SJCRH30 (cell line): Measurements from ENCODE around the gene ULBP3. TPM values are rescaled to one million over a fixed set of nuclear protein-coding genes. Genes with fewer than 3 reads are reported as not detected.
"Not testable (repeated sequence)": the region's sequence is repeated elsewhere in the genome, so short reads cannot be mapped to it uniquely, and the experiment has no call there.

ENCODE experiments used
- DNase-seq, 2 experiments: peaks; one replicate each; pipeline ENCODE4 v3.0.0-alpha.2; 2015 to 2020
- H3K27ac ChIP-seq: fragments of 250-450 bp; sonication (Bioruptor Pico); 2 replicates; pipeline ENCODE4 v1.5.1; 2020; ENCODE audit warnings: mild to moderate bottlenecking, moderate library complexity
- H3K27me3 ChIP-seq: fragments of 250-450 bp; sonication (Bioruptor Pico); 2 replicates; pipeline ENCODE4 v1.5.1; 2020; ENCODE audit warnings: mild to moderate bottlenecking, moderate library complexity
- H3K36me3 ChIP-seq: fragments of 250-450 bp; sonication (Bioruptor Pico); 2 replicates; pipeline ENCODE4 v1.5.1; 2020; ENCODE audit warnings: mild to moderate bottlenecking, moderate library complexity
- H3K4me1 ChIP-seq: fragments of 250-450 bp; sonication (Bioruptor Pico); 2 replicates; pipeline ENCODE4 v1.5.1; 2020; ENCODE audit warnings: mild to moderate bottlenecking, moderate library complexity
- H3K4me3 ChIP-seq: fragments of 250-450 bp; sonication (Bioruptor Pico); 2 replicates; pipeline ENCODE4 v1.5.1; 2020; ENCODE audit warnings: mild to moderate bottlenecking, moderate library complexity
- H3K9me3 ChIP-seq: fragments of 250-450 bp; sonication (Bioruptor Pico); replicated peaks from 2 replicates; pipeline ENCODE4 v1.5.1; 2020; ENCODE audit warnings: mild to moderate bottlenecking, moderate library complexity
- total RNA-seq: library from RNA; depleted of rRNA; stranded (reverse); fragments of >200 nt; shearing (Covaris generic); gene quantifications from 2 replicates; pipeline ENCODE4 v1.2.3, GENCODE V29; 2014

The ULBP3 gene
- total RNA-seq, 1 experiment from 2014 or later, result 9.8 TPM

- Histone ChIP-seq H3K27ac (no peak within 1 kb of the TSS), H3K9me3 (no peaks in the 10 kb centered on the region), H3K4me3 (no peak within 1 kb of the TSS), H3K4me1 (no peaks in the 10 kb centered on the region), H3K36me3 (no peaks in the 10 kb centered on the region), H3K27me3 (peaks cover 29% of the 10 kb centered on the region; the same call in 1 of the 2 replicates)
- DNase-seq, result no peak
Measured at GRCh38 chr6:150025201-150025917, 43.6 kb downstream of the ULBP3 start, which contains the start of gene RAET1L. RAET1L (minus strand) TSS chr6:150025532; CDS start chr6:150025471, 61 bp downstream.

- DNase-seq, result no peak
- Histone ChIP-seq H3K4me1 (no peaks in the 10 kb centered on the region), H3K4me3 (no peak overlapping the region), H3K27ac (no peak overlapping the region), H3K27me3 (peaks cover 29% of the 10 kb centered on the region; the same call in 1 of the 2 replicates), H3K9me3 (no peaks in the 10 kb centered on the region), H3K36me3 (no peaks in the 10 kb centered on the region)
Measured at GRCh38 chr6:150024646-150025155, 44.2 kb downstream of the ULBP3 start.

- not testable (repeated sequence) for H3K4me3 ChIP-seq, H3K27ac ChIP-seq, H3K9me3 ChIP-seq, H3K4me1 ChIP-seq, DNase-seq, H3K36me3 ChIP-seq
- peaks cover 29% of the 10 kb centered on the region; the same call in 1 of the 2 replicates for H3K27me3 ChIP-seq
Measured at GRCh38 chr6:150024021-150024420, 44.9 kb downstream of the ULBP3 start.

GRCh38 chr6:150021870-150022269 is 47.1 kb downstream of the ULBP3 start:
- H3K4me3 ChIP-seq, H3K4me1 ChIP-seq, H3K36me3 ChIP-seq, H3K27ac ChIP-seq, H3K9me3 ChIP-seq, DNase-seq: not testable (repeated sequence)
- peaks cover 20% of the 10 kb centered on the region for H3K27me3 ChIP-seq

- Histone ChIP-seq H3K9me3 (no peaks in the 10 kb centered on the region), H3K27ac (no peak overlapping the region), H3K4me3 (no peak overlapping the region), H3K4me1 (no peaks in the 10 kb centered on the region), H3K27me3 (peaks cover 10% of the 10 kb centered on the region; the same call in 1 of the 2 replicates), H3K36me3 (no peaks in the 10 kb centered on the region)
- DNase-seq, result no peak
Measured at GRCh38 chr6:150018846-150019580, 49.9 kb downstream of the ULBP3 start.

GRCh38 chr6:150017186-150017521 is 51.8 kb downstream of the ULBP3 start:
- not testable (repeated sequence) for H3K4me3 ChIP-seq, DNase-seq, H3K36me3 ChIP-seq, H3K27ac ChIP-seq, H3K4me1 ChIP-seq, H3K9me3 ChIP-seq
- peaks cover 16% of the 10 kb centered on the region; the same call in 1 of the 2 replicates for H3K27me3 ChIP-seq

GRCh38 chr6:150016324-150017185 is 52.4 kb downstream of the ULBP3 start:
- Histone ChIP-seq H3K4me1 (no peaks in the 10 kb centered on the region), H3K27me3 (peaks cover 16% of the 10 kb centered on the region; the same call in 1 of the 2 replicates), H3K4me3 (no peak overlapping the region), H3K36me3 (no peaks in the 10 kb centered on the region), H3K9me3 (peaks cover 2% of the 10 kb centered on the region; the same call in 1 of the 2 replicates), H3K27ac (no peak overlapping the region)
- DNase-seq, result peak; percentile 49 to 82

GRCh38 chr6:150015281-150016001 is 53.5 kb downstream of the ULBP3 start:
- not testable (repeated sequence) for DNase-seq, H3K36me3 ChIP-seq, H3K27ac ChIP-seq, H3K9me3 ChIP-seq, H3K4me1 ChIP-seq, H3K4me3 ChIP-seq
- H3K27me3 ChIP-seq, result peaks cover 16% of the 10 kb centered on the region; the same call in 1 of the 2 replicates

- not testable (repeated sequence) for DNase-seq, H3K36me3 ChIP-seq, H3K9me3 ChIP-seq, H3K4me3 ChIP-seq, H3K27ac ChIP-seq, H3K4me1 ChIP-seq
- H3K27me3 ChIP-seq, result peaks cover 16% of the 10 kb centered on the region; the same call in 1 of the 2 replicates
Measured at GRCh38 chr6:150014623-150015280, 54.2 kb downstream of the ULBP3 start.

- not testable (repeated sequence) for H3K4me3 ChIP-seq, H3K9me3 ChIP-seq, H3K4me1 ChIP-seq, DNase-seq, H3K27ac ChIP-seq, H3K36me3 ChIP-seq
- peaks cover 16% of the 10 kb centered on the region; the same call in 1 of the 2 replicates for H3K27me3 ChIP-seq
Measured at GRCh38 chr6:150013785-150014622, 54.9 kb downstream of the ULBP3 start.

GRCh38 chr6:150012846-150013784 is 55.8 kb downstream of the ULBP3 start:
- H3K27me3 ChIP-seq, result peaks cover 12% of the 10 kb centered on the region; the same call in 1 of the 2 replicates
- DNase-seq, H3K9me3 ChIP-seq, H3K4me1 ChIP-seq, H3K36me3 ChIP-seq, H3K27ac ChIP-seq, H3K4me3 ChIP-seq: not testable (repeated sequence)
